NT2/D1 (cell line): ENCODE data around the gene SHB.

Source experiments
- DNase-seq: peaks from one replicate; pipeline ENCODE4 v3.0.0-alpha.2; 2011; ENCODE audit warnings: low read depth, low spot score
- H3K27me3 ChIP-seq: 2 replicates; pipeline ENCODE4 v1.6.0; 2011; ENCODE audit warnings: mild to moderate bottlenecking; ENCODE audit not compliant: insufficient read length, insufficient read depth
- H3K36me3 ChIP-seq: 2 replicates; pipeline ENCODE4 v1.6.1; 2011; ENCODE audit warnings: mild to moderate bottlenecking, low read length, mixed read lengths; ENCODE audit not compliant: insufficient read depth, insufficient read length
- H3K4me1 ChIP-seq: 2 replicates; pipeline ENCODE4 v1.5.1; 2011; ENCODE audit not compliant: insufficient read depth, insufficient read length
- H3K4me3 ChIP-seq: 2 replicates; pipeline ENCODE4 v1.5.1; 2011; ENCODE audit warnings: low read depth; ENCODE audit not compliant: insufficient read length
- H3K9ac ChIP-seq: 2 replicates; pipeline ENCODE4 v1.6.0; 2011; ENCODE audit warnings: low read depth; ENCODE audit not compliant: insufficient read length
- H3K9me3 ChIP-seq: 2 replicates; pipeline ENCODE4 v1.5.1; 2011; ENCODE audit warnings: mild to moderate bottlenecking, low read length; ENCODE audit not compliant: insufficient read depth
- SUZ12 ChIP-seq: IDR thresholded peaks from 2 replicates; pipeline ENCODE4 v1.6.1; 2011; ENCODE audit not compliant: insufficient read length, insufficient read depth; ENCODE audit errors: extremely low read depth
- YY1 ChIP-seq: IDR thresholded peaks from 2 replicates; pipeline ENCODE4 v1.6.1; 2011; ENCODE audit not compliant: insufficient read length, insufficient read depth
- ZNF274 ChIP-seq: IDR thresholded peaks from 2 replicates; pipeline ENCODE4 v1.6.1; 2011; ENCODE audit warnings: mild to moderate bottlenecking, low read depth, low read length

SHB gene

GRCh38 chr9:37870799-37871176 lies 198.2 kb downstream of the SHB start:
- no peaks in the 10 kb centered on the region for H3K27me3 ChIP-seq

GRCh38 chr9:37870081-37870798 lies 198.8 kb downstream of the SHB start:
- H3K27me3 ChIP-seq = no peaks in the 10 kb centered on the region
- TF ChIP-seq YY1 = no peak
- no peaks in the 10 kb centered on the region for H3K4me1 ChIP-seq
- H3K9me3 ChIP-seq = no peaks in the 10 kb centered on the region
- H3K36me3 ChIP-seq = no peaks in the 10 kb centered on the region
- H3K9ac ChIP-seq = no peak overlapping the region
- DNase-seq = no peak
- H3K4me3 ChIP-seq = no peak overlapping the region

More at GRCh38 chr9:37870799-37871176, 198.2 kb downstream of the SHB start:
- no peaks in the 10 kb centered on the region for H3K4me1 ChIP-seq
- no peaks in the 10 kb centered on the region for H3K36me3 ChIP-seq
- TF ChIP-seq YY1 = no peak
- TF ChIP-seq SUZ12 = no peak
- no peak for TF ChIP-seq ZNF274
- no peak overlapping the region for H3K9ac ChIP-seq
- H3K9me3 ChIP-seq = no peaks in the 10 kb centered on the region
- no peak overlapping the region for H3K4me3 ChIP-seq
- DNase-seq = no peak
